GM12874 (cell line): ENCODE measurements around the gene EPB41L4A.
A peak's percentile ranks its signal among the peaks of the same experiment; 100 is the strongest.

Experiments
- CTCF ChIP-seq: IDR thresholded peaks from 2 replicates; pipeline ENCODE4 v1.5.1; 2011; ENCODE audit warnings: low read depth, mild to moderate bottlenecking, control low read depth, low read length, moderate library complexity; ENCODE audit not compliant: insufficient read depth

EPB41L4A gene

GRCh38 chr5:112247960-112248359 is 171.1 kb downstream of the EPB41L4A start:
- TF ChIP-seq CTCF, result no peak

- TF ChIP-seq CTCF, result no peak
These were observed 173.4 kb downstream of the EPB41L4A start for GRCh38 chr5:112245656-112246055.

GRCh38 chr5:112239996-112240395 is 179.1 kb downstream of the EPB41L4A start:
- TF ChIP-seq CTCF, result no peak

DNA sequence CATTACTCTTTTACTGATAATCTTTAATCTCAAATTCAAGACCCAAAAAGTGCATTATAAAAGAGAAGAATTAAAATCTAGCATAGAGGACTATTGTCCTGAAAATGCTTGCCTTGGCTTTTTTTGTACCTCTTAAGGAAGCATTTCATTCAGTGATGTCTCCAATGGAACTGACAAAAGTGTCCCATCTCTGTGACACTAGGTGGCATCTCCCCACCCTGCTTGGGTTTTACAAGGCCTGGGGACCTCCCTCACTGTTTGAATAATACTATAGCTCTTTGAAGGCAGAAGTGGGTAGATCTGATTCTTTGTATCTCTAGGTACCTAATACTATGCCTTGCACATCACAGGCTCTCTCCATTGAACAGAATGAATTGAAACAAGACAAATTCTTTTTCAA is 180.6 kb downstream of the EPB41L4A start:
- 0 out of 2 replicates have a peak, but pooled peaks have one; percentile 12 for TF ChIP-seq CTCF

- no peak for TF ChIP-seq CTCF
These were observed 181.6 kb downstream of the EPB41L4A start for GRCh38 chr5:112237456-112237855.

DNA sequence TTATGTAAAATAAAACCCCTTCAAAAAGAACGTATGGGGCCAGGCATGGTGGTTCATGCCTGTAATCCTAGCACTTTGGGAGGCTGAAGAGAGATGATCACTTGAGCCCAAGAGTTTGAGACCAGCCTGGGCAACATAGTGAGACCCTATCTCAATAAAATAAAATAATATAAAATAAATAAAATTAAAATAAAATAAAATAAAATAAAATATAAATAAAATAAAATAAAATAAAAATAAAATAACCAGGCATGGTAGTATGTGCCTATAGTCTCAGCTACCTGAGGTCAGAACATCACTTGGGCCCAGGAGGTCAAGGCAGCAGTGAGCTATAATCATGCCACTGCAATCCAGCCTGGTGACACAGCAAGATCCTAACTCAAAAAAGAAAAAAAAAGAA is 185.1 kb downstream of the EPB41L4A start:
- TF ChIP-seq CTCF, result no peak

- no peak for TF ChIP-seq CTCF
These were observed 186.4 kb downstream of the EPB41L4A start for GRCh38 chr5:112232667-112233066.

DNA sequence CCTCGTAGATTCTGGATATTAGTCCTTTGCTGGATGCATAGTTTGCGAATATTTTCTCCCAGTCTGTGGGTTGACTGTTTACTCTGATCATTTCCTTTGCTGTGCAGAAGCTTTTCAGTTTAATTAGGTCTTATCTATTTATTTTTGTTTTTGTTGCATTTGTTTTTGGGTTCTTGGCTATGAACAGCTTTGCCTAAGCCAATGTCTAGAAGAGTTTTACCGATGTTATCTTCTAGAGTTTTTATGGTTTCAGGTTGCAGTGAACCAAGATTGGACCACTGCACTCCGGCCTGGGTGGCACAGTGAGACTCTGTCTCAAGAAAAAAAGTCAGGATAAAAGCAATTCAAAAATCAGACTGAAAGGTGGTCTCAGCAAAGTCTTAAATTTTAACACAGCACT is 188.5 kb downstream of the EPB41L4A start:
- TF ChIP-seq CTCF, result no peak
